SW480 (cell line): ENCODE results near the gene SOCS4.
"Not testable (repeated sequence)": the region's sequence is repeated elsewhere in the genome, so short reads cannot be mapped to it uniquely, and the experiment has no call there.

Source experiments
- DNase-seq: peaks from one replicate; pipeline ENCODE4 v3.0.0-alpha.2; 2016; ENCODE audit warnings: low spot score

SOCS4 gene

GRCh38 chr14:55026793-55027561 lies at the start of gene SOCS4, which contains the start of gene WDHD1:
TSS of gene SOCS4 (plus strand) at chr14:55027236. CDS start at chr14:55043042, 15,806 bp downstream.
TSS of gene WDHD1 (minus strand) at chr14:55027099. CDS start at chr14:55026787, 312 bp downstream.
- DNase-seq, result peak; percentile 90

DNA sequence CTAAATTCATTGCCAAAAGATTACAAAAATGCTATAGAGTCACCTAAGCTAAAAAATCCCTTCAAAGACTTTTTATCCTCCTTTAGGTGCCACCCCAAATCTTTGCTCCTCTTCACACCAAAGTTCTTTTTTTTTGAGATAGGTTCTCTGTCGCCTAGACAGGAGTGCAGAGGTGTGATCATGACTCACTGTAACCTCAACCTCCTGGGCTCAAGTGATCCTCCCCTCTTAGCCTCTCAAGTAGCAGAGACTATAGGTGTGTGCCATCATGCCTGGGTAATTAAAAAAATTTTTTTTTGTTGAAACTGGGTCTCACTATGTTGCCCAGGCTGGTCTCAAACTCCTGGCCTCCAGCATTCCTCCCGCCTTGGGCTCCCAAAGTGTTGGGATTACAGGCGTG lies 48.0 kb upstream of the SOCS4 start:
- no peak for DNase-seq

DNA sequence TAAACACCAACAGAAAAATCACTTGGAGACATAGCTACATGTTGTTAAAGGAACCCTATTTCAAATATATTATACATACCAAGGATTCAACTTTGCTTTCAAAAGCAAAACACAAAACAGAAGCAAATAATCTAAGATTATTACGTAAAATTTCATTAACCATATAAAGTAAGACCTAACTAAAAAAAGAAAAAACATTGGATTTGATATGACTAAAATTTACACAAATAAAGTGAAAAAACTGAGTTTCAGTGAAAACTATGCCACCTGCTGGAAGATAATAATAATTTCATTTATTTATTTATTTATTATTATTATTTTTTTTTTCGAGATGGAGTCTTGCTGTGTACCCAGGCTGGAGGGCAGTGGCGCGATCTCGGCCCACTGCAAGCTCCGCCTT lies 45.3 kb upstream of the SOCS4 start:
- DNase-seq, result no peak

DNA sequence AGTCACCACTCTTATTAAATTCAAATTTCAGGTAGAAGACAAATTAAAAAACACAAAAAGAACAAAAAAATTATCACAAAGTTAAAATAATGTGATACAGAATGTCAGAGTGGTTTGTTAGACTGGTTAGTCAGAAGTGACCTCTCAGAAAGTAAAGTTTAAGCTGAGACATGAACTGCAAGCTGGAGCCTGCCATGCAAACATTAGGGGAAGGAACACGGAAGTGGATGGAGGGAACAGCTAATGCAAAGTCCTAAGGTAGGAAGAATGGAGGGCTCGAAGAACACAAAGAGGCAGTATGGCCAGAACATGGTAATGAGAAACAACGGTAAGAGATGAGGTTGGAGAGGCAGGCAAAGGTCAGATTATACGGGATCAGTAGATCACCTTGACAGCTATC lies 41.9 kb upstream of the SOCS4 start:
- no peak for DNase-seq

GRCh38 chr14:55000381-55000780 lies 26.7 kb upstream of the SOCS4 start:
- no peak for DNase-seq

GRCh38 chr14:55005071-55005470 lies 22.0 kb upstream of the SOCS4 start:
- DNase-seq, result no peak

GRCh38 chr14:55015006-55015405 lies 12.0 kb upstream of the SOCS4 start:
- DNase-seq, result no peak

DNA sequence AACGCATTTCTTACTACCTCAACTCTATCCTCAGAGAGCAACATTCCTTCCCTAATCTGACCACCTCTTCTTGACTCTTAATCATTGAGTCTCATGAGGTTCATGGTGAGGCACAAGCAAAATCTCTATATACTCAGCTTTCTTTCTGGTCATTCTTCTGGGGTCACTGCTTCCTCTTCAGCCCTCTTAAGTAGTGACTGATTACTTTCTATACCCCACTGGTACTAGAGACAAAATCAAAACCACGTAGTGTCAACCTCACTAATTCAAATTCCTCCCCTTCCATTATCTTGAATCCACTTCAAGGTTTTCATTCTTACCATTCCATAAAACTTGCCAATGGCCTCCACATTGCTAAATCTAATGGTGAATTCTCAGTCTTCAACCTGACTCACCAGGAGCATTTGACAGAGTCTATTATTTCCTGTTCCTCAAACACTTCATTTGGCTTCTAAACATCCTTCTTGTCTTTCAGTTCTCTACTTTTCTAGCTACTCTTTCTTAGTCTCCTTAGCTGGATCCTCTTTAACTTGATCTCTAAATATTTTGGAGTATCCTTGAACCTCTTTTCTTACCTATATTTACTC lies 7.0 kb upstream of the SOCS4 start:
- DNase-seq, result no peak

GRCh38 chr14:55024365-55024764 lies 2.7 kb upstream of the SOCS4 start:
- not testable (repeated sequence) for DNase-seq

- no peak for DNase-seq
Measured at GRCh38 chr14:55025948-55026347, 1.1 kb upstream of the SOCS4 start.

- DNase-seq, result no peak
Measured at GRCh38 chr14:55026441-55026792, 619 bp upstream of the SOCS4 start.

DNA sequence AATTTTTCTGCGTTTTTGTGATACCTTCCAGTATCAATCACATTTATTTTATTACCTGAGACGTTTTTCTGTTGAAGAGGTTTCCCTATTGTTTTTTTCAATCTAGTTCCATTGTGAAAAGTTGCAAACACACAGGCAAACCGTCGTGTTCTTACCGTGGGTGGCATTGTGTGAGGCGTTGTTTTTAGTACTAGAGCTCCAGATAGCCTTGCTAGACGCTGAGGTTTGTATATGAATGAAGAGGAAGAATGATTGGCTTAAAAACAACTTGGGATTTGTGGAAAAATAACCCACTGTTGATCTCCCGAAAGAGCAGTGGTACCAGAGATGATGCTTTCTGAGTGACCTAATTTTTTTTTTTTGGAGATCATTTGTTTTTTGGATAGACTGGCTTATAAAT lies 1.0 kb downstream of the SOCS4 start:
- DNase-seq, result no peak

GRCh38 chr14:55028476-55028875 lies 1.4 kb downstream of the SOCS4 start:
- no peak for DNase-seq

GRCh38 chr14:55031190-55031589 lies 4.2 kb downstream of the SOCS4 start:
- DNase-seq, result no peak

DNA sequence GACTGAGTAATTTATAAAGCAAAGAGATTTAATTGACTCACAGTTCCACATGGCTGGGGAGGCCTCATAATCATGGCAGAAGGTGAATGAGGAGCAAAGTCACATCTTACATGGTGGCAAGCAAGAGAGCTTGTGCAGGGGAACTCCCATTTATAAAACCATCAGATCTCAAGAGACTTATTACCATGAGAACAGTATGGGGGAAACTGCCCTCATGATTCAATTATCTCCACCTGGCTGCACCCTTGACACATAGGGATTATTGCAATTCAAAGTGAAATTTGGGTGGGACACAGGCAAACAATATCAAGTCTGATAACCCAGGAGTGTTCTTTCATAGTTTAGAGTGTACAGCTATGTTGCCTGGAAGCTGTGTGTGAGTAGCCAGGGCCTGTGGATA lies 11.0 kb downstream of the SOCS4 start:
- not testable (repeated sequence) for DNase-seq

DNA sequence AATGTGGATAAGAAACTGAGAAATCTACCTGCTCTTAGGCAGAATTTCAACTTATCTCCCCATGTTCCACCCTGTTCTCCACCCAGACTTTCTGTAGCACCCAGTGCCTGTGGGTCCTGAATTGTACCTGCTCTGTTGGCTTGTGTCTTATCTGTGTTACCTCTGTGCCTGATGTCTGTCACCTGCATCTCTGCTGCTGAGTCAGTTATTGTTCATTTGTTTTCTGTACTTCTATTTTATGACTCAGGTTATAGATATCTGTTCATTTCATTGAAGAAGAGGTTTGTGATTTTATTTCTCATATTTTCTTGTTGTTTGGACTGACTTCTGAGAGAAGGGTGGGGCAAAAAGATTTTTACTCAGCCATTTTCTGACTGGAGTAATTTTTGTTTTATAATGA lies 11.7 kb downstream of the SOCS4 start:
- DNase-seq, result no peak

DNA sequence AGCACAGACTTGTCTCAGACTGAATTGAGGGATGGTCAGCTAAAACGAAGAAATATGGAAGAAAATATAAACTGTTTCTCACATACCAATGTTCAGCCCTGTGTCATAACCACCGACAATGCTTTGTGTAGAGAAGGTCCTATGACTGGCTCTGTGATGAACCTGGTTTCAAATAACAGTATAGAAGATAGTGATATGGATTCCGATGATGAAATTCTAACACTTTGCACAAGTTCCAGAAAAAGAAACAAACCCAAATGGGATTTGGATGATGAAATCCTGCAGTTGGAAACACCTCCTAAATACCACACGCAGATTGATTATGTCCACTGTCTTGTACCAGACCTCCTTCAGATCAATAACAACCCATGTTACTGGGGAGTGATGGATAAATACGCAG lies 16.5 kb downstream of the SOCS4 start:
- DNase-seq, result no peak

GRCh38 chr14:55045087-55045486 lies 18.1 kb downstream of the SOCS4 start:
- DNase-seq, result no peak

DNA sequence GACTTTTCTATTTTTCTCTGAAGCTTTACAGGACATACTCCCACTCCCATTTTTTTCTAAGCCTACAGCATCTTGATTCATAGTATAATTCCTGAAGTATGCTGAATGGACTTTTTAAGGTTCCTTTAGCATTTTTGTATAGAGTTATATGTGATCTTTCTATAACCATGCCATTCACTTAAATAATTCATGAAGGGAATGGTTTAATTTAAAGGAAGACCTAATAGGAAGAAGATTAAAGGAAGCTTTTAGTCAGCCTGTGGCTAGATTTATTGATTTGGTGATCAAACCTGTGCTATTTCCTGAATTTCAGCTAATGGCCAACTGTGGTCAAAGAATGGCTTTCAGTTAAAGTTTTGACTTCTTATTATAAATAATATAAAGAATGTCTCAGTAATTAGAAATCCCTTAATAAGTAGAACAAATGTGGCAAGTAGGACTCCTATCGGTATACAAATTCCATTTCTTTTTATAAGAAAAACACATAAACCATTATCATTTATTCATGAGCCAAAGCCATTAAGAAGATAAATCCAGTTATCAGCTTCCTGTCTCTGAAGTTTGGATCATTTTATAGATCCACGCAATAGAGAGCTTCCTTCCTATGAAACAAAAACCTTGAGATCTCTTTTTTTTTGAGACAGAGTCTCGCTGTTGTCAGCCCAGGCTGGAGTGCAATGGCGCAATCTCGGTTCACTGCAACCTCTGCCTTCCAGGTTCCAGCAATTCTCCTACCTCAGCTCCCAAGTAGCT lies 20.4 kb downstream of the SOCS4 start:
- no peak for DNase-seq

DNA sequence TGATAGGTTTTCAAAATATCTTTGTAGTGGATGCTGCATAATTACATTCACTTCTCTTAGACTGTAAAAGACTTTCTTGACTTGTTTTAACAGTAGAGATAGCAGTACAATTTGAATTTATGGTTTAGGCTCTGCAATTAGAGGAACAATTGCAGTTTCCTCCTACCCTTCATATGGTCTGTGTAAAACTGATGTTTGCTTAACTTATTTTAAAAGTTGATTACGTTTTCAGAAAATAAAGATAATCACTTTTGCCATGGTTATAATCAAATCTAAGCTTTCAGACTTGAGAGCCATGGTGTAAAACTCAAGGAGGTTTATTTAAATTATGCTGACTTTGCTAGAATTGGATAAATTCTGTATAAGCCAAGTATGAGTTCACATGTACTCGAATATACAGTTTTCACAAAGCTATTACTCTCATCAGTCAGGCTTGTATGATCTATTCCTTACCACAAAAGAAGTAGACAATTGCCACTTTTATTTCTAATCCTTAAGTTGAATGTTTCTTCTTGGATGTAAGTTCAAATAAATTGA lies 21.9 kb downstream of the SOCS4 start:
- DNase-seq, result no peak

DNA sequence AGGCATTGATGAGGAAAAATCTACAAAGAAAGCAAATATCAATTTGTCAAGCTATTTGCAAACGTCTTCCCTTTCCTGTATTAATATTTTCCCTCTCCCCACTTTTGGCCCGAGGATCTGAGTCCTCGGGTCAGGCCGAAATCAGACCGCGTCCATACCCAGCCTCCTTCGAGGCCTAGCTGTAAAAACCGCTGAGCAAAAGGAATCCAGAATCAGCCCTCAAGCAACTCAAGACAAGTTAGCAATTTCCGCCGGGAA lies 24.1 kb downstream of the SOCS4 start:
- DNase-seq, result no peak

GRCh38 chr14:55051423-55052268 lies 24.6 kb downstream of the SOCS4 start, which contains the start of gene MAPK1IP1L:
TSS of gene MAPK1IP1L (plus strand) at chr14:55051647. CDS start at chr14:55061684, 10,037 bp downstream.
- peak; percentile 87 for DNase-seq
